Esophagus squamous epithelium (tissue), 5 donors: ENCODE measurements around the gene B3GAT1. TPM values are rescaled to one million over a fixed set of nuclear protein-coding genes. Genes with fewer than 3 reads are reported as not detected.

Source experiments
- DNase-seq: peaks from one replicate; lab custom pipeline; 2025; lab: John Stamatoyannopoulos, UW
- H3K27ac ChIP-seq, 4 donors: fragments of 200-600 bp; sonication (generic); one replicate each; pipeline ENCODE4 v1.5.1; 2016 to 2019; ENCODE audit warnings: mild to moderate bottlenecking in 1 of 4
- H3K27me3 ChIP-seq, 4 donors: fragments of 200-600 bp; sonication (generic); 1 replicate in 3 of 4; 2 replicates in 1 of 4; pipeline versions ENCODE4 v1.5.1 to v1.6.0; 2017 to 2021; ENCODE audit warnings: antibody characterized with exemption in 1 of 4
- H3K36me3 ChIP-seq, 3 donors: fragments of 200-600 bp; sonication (generic); one replicate each; pipeline ENCODE4 v1.5.1; 2016 to 2019
- H3K4me1 ChIP-seq, 3 donors: fragments of 200-600 bp; sonication (generic); one replicate each; pipeline ENCODE4 v1.5.1; 2017 to 2019
- H3K4me3 ChIP-seq, 4 donors: fragments of 200-600 bp; sonication (generic); 1 replicate in 3 of 4; 2 replicates in 1 of 4; pipeline ENCODE4 v1.5.1; 2016 to 2019; ENCODE audit warnings: mild to moderate bottlenecking in 2 of 4, moderate library complexity in 1 of 4
- H3K9me3 ChIP-seq, 3 donors: fragments of 200-600 bp; sonication (generic); one replicate each; pipeline ENCODE4 v1.5.1; 2016 to 2019
- POLR2A ChIP-seq, 4 donors: fragments of 450-650 bp; IDR thresholded peaks; one replicate each; pipeline ENCODE4 v1.6.1; 2017; ENCODE audit warnings: antibody characterized with exemption in 4 of 4, mild to moderate bottlenecking in 4 of 4, moderate library complexity in 3 of 4
- WGBS, 2 donors: methylation state at CpG; one replicate each; pipeline ENCODE4 v1.1.5; 2018; 5-methylcytosine and 5-hydroxymethylcytosine counted together
- intact Hi-C: fragments of 100-400 bp; cut with DNase I; formaldehyde crosslinking; loops from one replicate; pipeline ENCODE4 v1.15.0; 2022
- total RNA-seq, 4 donors: library from RNA; depleted of rRNA; stranded (reverse); fragments of >200 nt; gene quantifications; one replicate each; pipeline ENCODE4 v1.1.0, GENCODE V29; 2016
- TF ChIP-seq, protein P1 (sequence below), 6 experiments: fragments of 450-650 bp in 4 of 6; fragments of 200-600 bp in 2 of 6; sonication (generic) in 2 of 6; IDR thresholded peaks; one replicate each; pipeline ENCODE4 v1.5.1; 2016 to 2019; ENCODE audit warnings: antibody characterized with exemption in 6 of 6, mild to moderate bottlenecking in 4 of 6, moderate library complexity in 4 of 6
- donor health status: DM: yes; HTN: yes; CAD: no.

Gene B3GAT1
- total RNA-seq, 4 donors from 2014 or later = 0.09 to 0.94 (median 0.38) TPM; not detected in 1

- H3K27me3 ChIP-seq = peaks cover 0 to 65% (median 0%) of the 10 kb centered on the region in 4 donors
- 85 to 87% methylated on average over 8 to 12 of the region's 25 CpGs for WGBS, 2 donors
- DNase-seq = no peak
- no peaks in the 10 kb centered on the region for H3K4me1 ChIP-seq
- no peak overlapping the region for H3K27ac ChIP-seq
- intact Hi-C loops = no loop called here
- H3K9me3 ChIP-seq = no peaks in the 10 kb centered on the region
- H3K36me3 ChIP-seq = no peaks in the 10 kb centered on the region
- no peak overlapping the region for H3K4me3 ChIP-seq
- no peak for TF ChIP-seq POLR2A (IDR thresholded peaks at IDR 0.05)
- TF ChIP-seq, protein P1, sequence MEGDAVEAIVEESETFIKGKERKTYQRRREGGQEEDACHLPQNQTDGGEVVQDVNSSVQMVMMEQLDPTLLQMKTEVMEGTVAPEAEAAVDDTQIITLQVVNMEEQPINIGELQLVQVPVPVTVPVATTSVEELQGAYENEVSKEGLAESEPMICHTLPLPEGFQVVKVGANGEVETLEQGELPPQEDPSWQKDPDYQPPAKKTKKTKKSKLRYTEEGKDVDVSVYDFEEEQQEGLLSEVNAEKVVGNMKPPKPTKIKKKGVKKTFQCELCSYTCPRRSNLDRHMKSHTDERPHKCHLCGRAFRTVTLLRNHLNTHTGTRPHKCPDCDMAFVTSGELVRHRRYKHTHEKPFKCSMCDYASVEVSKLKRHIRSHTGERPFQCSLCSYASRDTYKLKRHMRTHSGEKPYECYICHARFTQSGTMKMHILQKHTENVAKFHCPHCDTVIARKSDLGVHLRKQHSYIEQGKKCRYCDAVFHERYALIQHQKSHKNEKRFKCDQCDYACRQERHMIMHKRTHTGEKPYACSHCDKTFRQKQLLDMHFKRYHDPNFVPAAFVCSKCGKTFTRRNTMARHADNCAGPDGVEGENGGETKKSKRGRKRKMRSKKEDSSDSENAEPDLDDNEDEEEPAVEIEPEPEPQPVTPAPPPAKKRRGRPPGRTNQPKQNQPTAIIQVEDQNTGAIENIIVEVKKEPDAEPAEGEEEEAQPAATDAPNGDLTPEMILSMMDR (IDR thresholded peaks at IDR 0.05) = no peak
These were observed 22.4 kb downstream of the B3GAT1 start for GRCh38 chr11:134389464-134390180.

DNA sequence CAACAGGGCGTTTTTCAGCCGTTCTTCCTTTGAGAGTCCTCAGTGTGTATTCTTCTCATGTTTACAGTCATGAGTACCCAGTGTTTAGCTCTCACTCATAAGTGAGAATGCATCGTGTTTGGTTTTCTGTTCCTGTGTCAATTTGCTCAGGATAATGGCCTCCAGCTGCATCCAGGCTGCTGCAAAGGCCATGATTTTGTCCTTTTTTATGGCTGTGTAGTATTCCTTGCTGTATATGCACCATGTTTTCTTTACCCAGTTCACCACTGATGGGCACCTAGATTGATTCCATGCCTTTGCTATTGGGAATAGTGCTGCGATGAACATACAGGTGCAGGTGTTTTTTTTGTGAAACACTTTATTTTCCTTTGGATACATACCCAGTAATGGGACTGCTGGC is 23.5 kb downstream of the B3GAT1 start:
- Histone ChIP-seq H3K4me3 (no peak overlapping the region), H3K36me3 (no peaks in the 10 kb centered on the region), H3K27me3 (peaks cover 0 to 71% (median 0%) of the 10 kb centered on the region in 4 donors), H3K4me1 (no peaks in the 10 kb centered on the region), H3K9me3 (no peaks in the 10 kb centered on the region), H3K27ac (no peak overlapping the region)
- WGBS, 2 donors = 77 to 84% methylated on average over 4 of the region's 4 CpGs
- DNase-seq = no peak
- no peak for TF ChIP-seq POLR2A (IDR thresholded peaks at IDR 0.05)
- TF ChIP-seq, protein P1 (IDR thresholded peaks at IDR 0.05) = no peak
- intact Hi-C loops = no loop called here

- H3K9me3 ChIP-seq = no peaks in the 10 kb centered on the region
- no peak overlapping the region for H3K4me3 ChIP-seq
- no peak overlapping the region for H3K27ac ChIP-seq
- peaks cover 0 to 71% (median 0%) of the 10 kb centered on the region in 4 donors for H3K27me3 ChIP-seq
- no peaks in the 10 kb centered on the region for H3K36me3 ChIP-seq
- intact Hi-C loops = no loop called here
- H3K4me1 ChIP-seq = no peaks in the 10 kb centered on the region
- no peak for DNase-seq
- 70 to 89% methylated on average over 4 to 14 of the region's 21 CpGs for WGBS, 2 donors
- TF ChIP-seq, protein P1 (IDR thresholded peaks at IDR 0.05) = no peak
- no peak for TF ChIP-seq POLR2A (IDR thresholded peaks at IDR 0.05)
These were observed 24.5 kb downstream of the B3GAT1 start for GRCh38 chr11:134387501-134387900.

GRCh38 chr11:134386945-134387344 is 25.1 kb downstream of the B3GAT1 start:
- intact Hi-C loops = no loop called here
- Histone ChIP-seq H3K9me3 (no peaks in the 10 kb centered on the region), H3K27me3 (peaks cover 0 to 69% (median 0%) of the 10 kb centered on the region in 4 donors), H3K4me1 (no peaks in the 10 kb centered on the region), H3K4me3 (no peak overlapping the region), H3K27ac (no peak overlapping the region), H3K36me3 (no peaks in the 10 kb centered on the region)
- WGBS, 2 donors = 22% methylated on average over 6 of the region's 6 CpGs
- no peak for DNase-seq
- no peak for TF ChIP-seq POLR2A (IDR thresholded peaks at IDR 0.05)
- TF ChIP-seq, protein P1 (IDR thresholded peaks at IDR 0.05) = no peak

- Histone ChIP-seq H3K36me3 (no peaks in the 10 kb centered on the region), H3K4me3 (no peak overlapping the region), H3K27me3 (peaks cover 0 to 60% (median 0%) of the 10 kb centered on the region in 4 donors), H3K27ac (no peak overlapping the region), H3K9me3 (no peaks in the 10 kb centered on the region), H3K4me1 (no peaks in the 10 kb centered on the region)
- TF ChIP-seq POLR2A (IDR thresholded peaks at IDR 0.05) = no peak
- TF ChIP-seq, protein P1 (IDR thresholded peaks at IDR 0.05) = no peak
- DNase-seq = no peak
- WGBS, 2 donors = 35 to 47% methylated on average over 16 to 17 of the region's 20 CpGs
- intact Hi-C loops = no loop called here
These were observed 26.1 kb downstream of the B3GAT1 start for GRCh38 chr11:134385774-134386565.
